Parathyroid adenoma (tissue), 2 donors: ENCODE measurements around the gene PLEK.

Source experiments
- H2AFZ ChIP-seq: fragments of 300-600 bp; sonication (generic); one replicate; pipeline ENCODE4 v1.7.0; 2017; ENCODE audit warnings: antibody characterized with exemption, mild to moderate bottlenecking
- H3K27ac ChIP-seq: fragments of 300-600 bp; sonication (generic); one replicate; pipeline ENCODE4 v1.7.0; 2017
- H3K27me3 ChIP-seq: fragments of 300-600 bp; sonication (generic); one replicate; pipeline ENCODE4 v1.7.0; 2017; ENCODE audit warnings: low read length; ENCODE audit not compliant: control insufficient read depth, insufficient read depth
- H3K36me3 ChIP-seq: fragments of 300-600 bp; sonication (generic); one replicate; pipeline ENCODE4 v1.7.0; 2017; ENCODE audit warnings: low read length; ENCODE audit not compliant: control insufficient read depth, insufficient read depth
- H3K4me1 ChIP-seq: fragments of 300-600 bp; sonication (generic); one replicate; pipeline ENCODE4 v1.7.0; 2017; ENCODE audit warnings: control low read depth
- H3K4me2 ChIP-seq: fragments of 300-600 bp; sonication (generic); one replicate; pipeline ENCODE4 v1.7.0; 2017; ENCODE audit warnings: low read length
- H3K4me3 ChIP-seq: fragments of 300-600 bp; sonication (generic); one replicate; pipeline ENCODE4 v1.7.0; 2017; ENCODE audit warnings: low read depth, low read length
- H3K79me2 ChIP-seq: fragments of 300-600 bp; sonication (generic); one replicate; pipeline ENCODE4 v1.7.0; 2017; ENCODE audit warnings: control low read depth
- H3K9ac ChIP-seq: fragments of 300-600 bp; sonication (generic); one replicate; pipeline ENCODE4 v1.7.0; 2017; ENCODE audit warnings: mild to moderate bottlenecking
- H3K9me3 ChIP-seq: fragments of 300-600 bp; sonication (generic); one replicate; pipeline ENCODE4 v1.7.0; 2017; ENCODE audit warnings: low read length; ENCODE audit not compliant: control insufficient read depth
- CTCF ChIP-seq: fragments of 300-600 bp; sonication (generic); IDR thresholded peaks from one replicate; pipeline ENCODE4 v1.7.0; 2017; ENCODE audit warnings: antibody characterized with exemption, mild to moderate bottlenecking
- donor health status: primary hyperparathyroidism.

The PLEK gene

GRCh38 chr2:68428746-68429145 is 63.7 kb downstream of the PLEK start:
- H3K9me3 ChIP-seq, result no peaks in the 10 kb centered on the region
- no peak overlapping the region for H3K4me3 ChIP-seq
- H3K9ac ChIP-seq, result no peak overlapping the region
- no peak for TF ChIP-seq CTCF
- no peak overlapping the region for H3K4me2 ChIP-seq
- H2AFZ ChIP-seq, result no peak overlapping the region
- no peaks in the 10 kb centered on the region for H3K36me3 ChIP-seq
- H3K79me2 ChIP-seq, result no peaks in the 10 kb centered on the region
- H3K27ac ChIP-seq, result no peak overlapping the region
- no peaks in the 10 kb centered on the region for H3K27me3 ChIP-seq
- H3K4me1 ChIP-seq, result no peaks in the 10 kb centered on the region

- no peaks in the 10 kb centered on the region for H3K27me3 ChIP-seq
- no peaks in the 10 kb centered on the region for H3K4me1 ChIP-seq
- no peak overlapping the region for H2AFZ ChIP-seq
- no peak overlapping the region for H3K4me2 ChIP-seq
- no peak overlapping the region for H3K27ac ChIP-seq
- no peaks in the 10 kb centered on the region for H3K36me3 ChIP-seq
- H3K4me3 ChIP-seq, result no peak overlapping the region
- no peak overlapping the region for H3K9ac ChIP-seq
- H3K79me2 ChIP-seq, result no peaks in the 10 kb centered on the region
- H3K9me3 ChIP-seq, result no peaks in the 10 kb centered on the region
- TF ChIP-seq CTCF, result no peak
Measured at GRCh38 chr2:68429311-68429826, 64.3 kb downstream of the PLEK start.

GRCh38 chr2:68431316-68431972 is 66.4 kb downstream of the PLEK start:
- H3K9me3 ChIP-seq, result no peaks in the 10 kb centered on the region
- H3K4me1 ChIP-seq, result peaks cover 10% of the 10 kb centered on the region
- no peak overlapping the region for H3K27ac ChIP-seq
- no peak overlapping the region for H3K9ac ChIP-seq
- no peak for TF ChIP-seq CTCF
- H3K79me2 ChIP-seq, result no peaks in the 10 kb centered on the region
- no peak overlapping the region for H3K4me2 ChIP-seq
- H3K36me3 ChIP-seq, result no peaks in the 10 kb centered on the region
- H3K4me3 ChIP-seq, result no peak overlapping the region
- H2AFZ ChIP-seq, result no peak overlapping the region
- no peaks in the 10 kb centered on the region for H3K27me3 ChIP-seq

- H3K4me1 ChIP-seq, result peaks cover 17% of the 10 kb centered on the region
- no peaks in the 10 kb centered on the region for H3K79me2 ChIP-seq
- H2AFZ ChIP-seq, result no peak overlapping the region
- no peak overlapping the region for H3K9ac ChIP-seq
- no peak overlapping the region for H3K27ac ChIP-seq
- no peak overlapping the region for H3K4me3 ChIP-seq
- H3K36me3 ChIP-seq, result no peaks in the 10 kb centered on the region
- no peaks in the 10 kb centered on the region for H3K27me3 ChIP-seq
- H3K4me2 ChIP-seq, result no peak overlapping the region
- TF ChIP-seq CTCF, result no peak
- H3K9me3 ChIP-seq, result no peaks in the 10 kb centered on the region
Measured at GRCh38 chr2:68432696-68433658, 67.9 kb downstream of the PLEK start.
